GM23248 (cell line): Measurements from ENCODE around the gene USP37.

Experiments
- EZH2 ChIP-seq: fragments of 200-600 bp; sonication (generic); IDR thresholded peaks from 2 replicates; pipeline ENCODE4 v1.6.1; 2018; ENCODE audit warnings: antibody characterized with exemption, mild to moderate bottlenecking; ENCODE audit not compliant: insufficient read depth, poor library complexity, severe bottlenecking
- EZH2phosphoT487 ChIP-seq: fragments of 200-600 bp; sonication (generic); IDR thresholded peaks from 2 replicates; pipeline ENCODE4 v1.6.1; 2018; ENCODE audit warnings: antibody characterized with exemption, moderate library complexity, mild to moderate bottlenecking, low read depth; ENCODE audit not compliant: insufficient read depth

DNA sequence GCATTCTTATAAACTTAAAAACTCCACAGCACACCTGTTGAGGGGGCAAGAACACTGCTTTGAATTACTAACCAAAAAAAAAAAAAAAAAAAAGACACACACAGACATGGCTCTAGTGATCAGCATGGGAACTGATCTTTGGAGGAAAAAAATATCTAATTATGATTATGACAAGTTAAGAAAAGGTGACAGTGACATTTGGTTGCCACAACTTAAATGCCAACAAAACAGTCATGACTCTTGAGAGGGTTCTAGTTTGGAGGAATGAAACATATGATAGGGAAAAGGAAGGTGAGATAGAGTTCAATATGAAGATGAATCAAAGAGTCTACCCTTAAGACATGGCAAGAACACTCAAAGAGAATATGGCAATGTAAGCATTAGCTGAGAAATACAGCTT, 20.6 kb downstream of the USP37 start:
- TF ChIP-seq EZH2 (no peak), EZH2phosphoT487 (no peak)
